Mesendoderm (in vitro differentiated cells): ENCODE measurements around the gene OCA2.

Source experiments
- DNase-seq: peaks from one replicate; pipeline ENCODE4 v3.0.0; 2013
- H2AK5ac ChIP-seq: 2 replicates; pipeline ENCODE4 v1.6.1; 2013; ENCODE audit warnings: low read length, inconsistent platforms
- H2BK120ac ChIP-seq: 2 replicates; pipeline ENCODE4 v1.6.1; 2013; ENCODE audit warnings: low read depth, mild to moderate bottlenecking, low read length, moderate library complexity, mixed read lengths
- H2BK15ac ChIP-seq: replicated peaks from 2 replicates; pipeline ENCODE4 v1.6.1; 2013; ENCODE audit warnings: low read depth, mild to moderate bottlenecking, moderate library complexity
- H2BK5ac ChIP-seq: 2 replicates; pipeline ENCODE4 v1.6.1; 2013; ENCODE audit warnings: low read length, inconsistent platforms
- H3K18ac ChIP-seq: 2 replicates; pipeline ENCODE4 v1.6.1; 2013; ENCODE audit warnings: mild to moderate bottlenecking, low read length, mixed read lengths
- H3K23ac ChIP-seq: one replicate; pipeline ENCODE4 v1.6.1; 2013; ENCODE audit warnings: low read length
- H3K27ac ChIP-seq: 2 replicates; pipeline ENCODE4 v1.5.1; 2013; ENCODE audit warnings: low read depth, mild to moderate bottlenecking, inconsistent platforms, low read length, moderate library complexity
- H3K27me3 ChIP-seq: 2 replicates; pipeline ENCODE4 v1.6.1; 2013; ENCODE audit warnings: low read length, control low read depth, mild to moderate bottlenecking, inconsistent platforms; ENCODE audit not compliant: insufficient read depth, poor library complexity
- H3K36me3 ChIP-seq: 2 replicates; pipeline ENCODE4 v1.6.1; 2013; ENCODE audit warnings: low read length, inconsistent platforms; ENCODE audit not compliant: control insufficient read depth, insufficient read depth
- H3K4ac ChIP-seq: one replicate; pipeline ENCODE4 v1.6.1; 2013; ENCODE audit warnings: low read depth, mild to moderate bottlenecking, low read length, moderate library complexity
- H3K4me1 ChIP-seq: 2 replicates; pipeline ENCODE4 v1.6.1; 2013; ENCODE audit warnings: low read depth, low read length, inconsistent platforms; ENCODE audit not compliant: control insufficient read depth
- H3K4me2 ChIP-seq: 2 replicates; pipeline ENCODE4 v1.6.1; 2013; ENCODE audit warnings: low read length
- H3K4me3 ChIP-seq: 2 replicates; pipeline ENCODE4 v1.5.1; 2013; ENCODE audit warnings: mild to moderate bottlenecking, low read length
- H3K56ac ChIP-seq: one replicate; pipeline ENCODE4 v1.6.1; 2013; ENCODE audit warnings: low read length
- H3K79me1 ChIP-seq: 2 replicates; pipeline ENCODE4 v1.6.1; 2013; ENCODE audit warnings: low read length, inconsistent platforms
- H3K79me2 ChIP-seq: 2 replicates; pipeline ENCODE4 v1.6.1; 2013; ENCODE audit warnings: mild to moderate bottlenecking, low read length; ENCODE audit not compliant: control insufficient read depth, insufficient read depth
- H3K9ac ChIP-seq: 2 replicates; pipeline ENCODE4 v1.6.1; 2013; ENCODE audit warnings: low read length, inconsistent platforms
- H4K5ac ChIP-seq: one replicate; pipeline ENCODE4 v1.6.1; 2013; ENCODE audit warnings: low read length
- H4K8ac ChIP-seq: one replicate; pipeline ENCODE4 v1.6.1; 2013; ENCODE audit warnings: low read depth, mild to moderate bottlenecking, control low read depth, low read length, moderate library complexity
- WGBS: extraction: QIAGEN DNeasy Blood & Tissue Kit; methylation state at CpG from one replicate; pipeline ENCODE4 v1.1.7; 2013; ENCODE audit warnings: low lambda C conversion rate, missing lambda C conversion rate; ENCODE audit not compliant: insufficient coverage; ENCODE audit errors: extremely low coverage; 5-methylcytosine and 5-hydroxymethylcytosine counted together

The OCA2 gene

GRCh38 chr15:28026221-28026620 is 72.9 kb downstream of the OCA2 start:
- no peak overlapping the region for H3K23ac ChIP-seq
- DNase-seq: no peak
- H4K5ac ChIP-seq: no peak overlapping the region
- WGBS: no CpG with 5 or more reads among the region's 9 CpGs
- no peak overlapping the region for H3K56ac ChIP-seq
- H3K9ac ChIP-seq: no peak overlapping the region
- H3K79me1 ChIP-seq: no peaks in the 10 kb centered on the region
- H3K4me3 ChIP-seq: no peak overlapping the region
- H3K4ac ChIP-seq: no peak overlapping the region
- no peaks in the 10 kb centered on the region for H3K27me3 ChIP-seq
- H3K18ac ChIP-seq: no peak overlapping the region
- H3K4me2 ChIP-seq: no peak overlapping the region
- no peak overlapping the region for H2AK5ac ChIP-seq
- H3K36me3 ChIP-seq: no peaks in the 10 kb centered on the region
- H2BK120ac ChIP-seq: no peak overlapping the region
- H4K8ac ChIP-seq: no peak overlapping the region
- no peak overlapping the region for H2BK5ac ChIP-seq
- H2BK15ac ChIP-seq: no peak overlapping the region
- H3K27ac ChIP-seq: no peak overlapping the region
- H3K79me2 ChIP-seq: no peaks in the 10 kb centered on the region
- H3K4me1 ChIP-seq: peaks cover 3% of the 10 kb centered on the region

GRCh38 chr15:28025413-28025812 is 73.7 kb downstream of the OCA2 start:
- no peak overlapping the region for H2BK5ac ChIP-seq
- no peak overlapping the region for H3K23ac ChIP-seq
- no peak overlapping the region for H3K18ac ChIP-seq
- H3K56ac ChIP-seq: no peak overlapping the region
- no peaks in the 10 kb centered on the region for H3K79me2 ChIP-seq
- H4K5ac ChIP-seq: no peak overlapping the region
- H3K36me3 ChIP-seq: no peaks in the 10 kb centered on the region
- H3K4me2 ChIP-seq: no peak overlapping the region
- H3K4me3 ChIP-seq: no peak overlapping the region
- H3K4me1 ChIP-seq: peaks cover 3% of the 10 kb centered on the region
- no CpG with 5 or more reads among the region's 7 CpGs for WGBS
- DNase-seq: no peak
- no peak overlapping the region for H4K8ac ChIP-seq
- H2AK5ac ChIP-seq: no peak overlapping the region
- no peak overlapping the region for H3K4ac ChIP-seq
- H3K27ac ChIP-seq: no peak overlapping the region
- H2BK15ac ChIP-seq: no peak overlapping the region
- H3K79me1 ChIP-seq: no peaks in the 10 kb centered on the region
- no peaks in the 10 kb centered on the region for H3K27me3 ChIP-seq
- H2BK120ac ChIP-seq: no peak overlapping the region
- H3K9ac ChIP-seq: no peak overlapping the region

GRCh38 chr15:28024889-28025250 is 74.2 kb downstream of the OCA2 start:
- Histone ChIP-seq H3K27me3 (no peaks in the 10 kb centered on the region), H3K4ac (no peak overlapping the region), H3K4me2 (no peak overlapping the region), H3K4me1 (peaks cover 3% of the 10 kb centered on the region), H2BK120ac (no peak overlapping the region), H3K23ac (no peak overlapping the region), H3K56ac (no peak overlapping the region), H2BK5ac (no peak overlapping the region), H3K9ac (no peak overlapping the region), H2BK15ac (no peak overlapping the region), H3K18ac (no peak overlapping the region), H3K4me3 (no peak overlapping the region), H3K79me1 (no peaks in the 10 kb centered on the region), H3K27ac (no peak overlapping the region), H2AK5ac (no peak overlapping the region), H4K8ac (no peak overlapping the region), H3K36me3 (no peaks in the 10 kb centered on the region), H3K79me2 (no peaks in the 10 kb centered on the region), H4K5ac (no peak overlapping the region)
- no peak for DNase-seq
- WGBS: no CpG with 5 or more reads among the region's 1 CpG

- Histone ChIP-seq H3K4me3 (no peak overlapping the region), H2BK5ac (no peak overlapping the region), H3K27ac (no peak overlapping the region), H2BK120ac (no peak overlapping the region), H3K4me2 (no peak overlapping the region), H3K79me1 (no peaks in the 10 kb centered on the region), H3K18ac (no peak overlapping the region), H3K23ac (no peak overlapping the region), H3K9ac (no peak overlapping the region), H4K5ac (no peak overlapping the region), H2BK15ac (no peak overlapping the region), H4K8ac (no peak overlapping the region), H3K4me1 (peaks cover 3% of the 10 kb centered on the region), H3K56ac (no peak overlapping the region), H3K4ac (no peak overlapping the region), H3K36me3 (no peaks in the 10 kb centered on the region), H2AK5ac (no peak overlapping the region), H3K79me2 (no peaks in the 10 kb centered on the region), H3K27me3 (no peaks in the 10 kb centered on the region)
- no peak for DNase-seq
- WGBS: no CpG with 5 or more reads among the region's 19 CpGs
These were observed 74.9 kb downstream of the OCA2 start for GRCh38 chr15:28023933-28024888.

- Histone ChIP-seq H4K8ac (no peak overlapping the region), H3K27ac (no peak overlapping the region), H3K4ac (no peak overlapping the region), H3K79me1 (no peaks in the 10 kb centered on the region), H2BK5ac (no peak overlapping the region), H3K4me2 (no peak overlapping the region), H3K4me3 (no peak overlapping the region), H3K23ac (no peak overlapping the region), H3K79me2 (no peaks in the 10 kb centered on the region), H3K27me3 (no peaks in the 10 kb centered on the region), H3K4me1 (peaks cover 3% of the 10 kb centered on the region), H3K9ac (no peak overlapping the region), H2BK120ac (no peak overlapping the region), H4K5ac (no peak overlapping the region), H3K56ac (no peak overlapping the region), H3K36me3 (no peaks in the 10 kb centered on the region), H2AK5ac (no peak overlapping the region), H3K18ac (no peak overlapping the region), H2BK15ac (no peak overlapping the region)
- no peak for DNase-seq
- no CpG with 5 or more reads among the region's 8 CpGs for WGBS
These were observed 75.7 kb downstream of the OCA2 start for GRCh38 chr15:28023422-28023821.

- H2BK120ac ChIP-seq: no peak overlapping the region
- WGBS: no CpG with 5 or more reads among the region's 2 CpGs
- H3K56ac ChIP-seq: no peak overlapping the region
- no peaks in the 10 kb centered on the region for H3K27me3 ChIP-seq
- no peak overlapping the region for H3K27ac ChIP-seq
- H3K4me3 ChIP-seq: no peak overlapping the region
- no peak overlapping the region for H4K5ac ChIP-seq
- no peak overlapping the region for H3K4ac ChIP-seq
- H4K8ac ChIP-seq: no peak overlapping the region
- no peak overlapping the region for H2BK5ac ChIP-seq
- no peak for DNase-seq
- H3K4me1 ChIP-seq: peaks cover 3% of the 10 kb centered on the region
- H3K9ac ChIP-seq: no peak overlapping the region
- H3K4me2 ChIP-seq: no peak overlapping the region
- no peaks in the 10 kb centered on the region for H3K79me2 ChIP-seq
- no peak overlapping the region for H3K23ac ChIP-seq
- H2BK15ac ChIP-seq: no peak overlapping the region
- no peak overlapping the region for H3K18ac ChIP-seq
- no peaks in the 10 kb centered on the region for H3K79me1 ChIP-seq
- H2AK5ac ChIP-seq: no peak overlapping the region
- H3K36me3 ChIP-seq: no peaks in the 10 kb centered on the region
These were observed 76.2 kb downstream of the OCA2 start for GRCh38 chr15:28022961-28023360.
